GM12892 (cell line): ENCODE measurements around the gene FCMR.

ENCODE experiments used
- POLR2A ChIP-seq: IDR thresholded peaks from 2 replicates; pipeline ENCODE4 v1.6.1; 2011; ENCODE audit warnings: low read depth, low read length, control low read depth
- TAF1 ChIP-seq: IDR thresholded peaks from 2 replicates; pipeline ENCODE4 v1.6.1; 2011; ENCODE audit warnings: low read depth, mild to moderate bottlenecking, control low read depth, low read length, borderline replicate concordance

- TF ChIP-seq POLR2A (no peak), TAF1 (no peak)
These were observed 67.2 kb downstream of the FCMR start for GRCh38 chr1:206854401-206855129.
